DND-41 (cell line): ENCODE measurements around the gene TLNRD1.

Source experiments
- ATAC-seq: fragments of 200-7000 bp; cut with Tn5 transposase; 3 replicates; pipeline ENCODE4 v1.9.1; 2021; ENCODE audit warnings: low read depth; ENCODE audit not compliant: insufficient read depth
- DNase-seq: peaks from one replicate; pipeline ENCODE4 v3.0.0-alpha.2; 2020
- H2AFZ ChIP-seq: 2 replicates; pipeline ENCODE4 v1.6.0; 2012; ENCODE audit warnings: low read depth, low read length
- H3K27ac ChIP-seq: 2 replicates; pipeline ENCODE4 v1.5.1; 2012; ENCODE audit warnings: low read length, inconsistent platforms
- H3K27me3 ChIP-seq: fragments of 200-600 bp; sonication (generic); 2 replicates; pipeline ENCODE4 v1.6.0; 2012; ENCODE audit warnings: low read length, mild to moderate bottlenecking, inconsistent platforms; ENCODE audit not compliant: insufficient read depth, poor library complexity
- H3K36me3 ChIP-seq: 2 replicates; pipeline ENCODE4 v1.5.1; 2012; ENCODE audit warnings: low read length, inconsistent platforms; ENCODE audit not compliant: insufficient read depth
- H3K4me1 ChIP-seq: 2 replicates; pipeline ENCODE4 v1.5.1; 2012; ENCODE audit warnings: mild to moderate bottlenecking, low read length; ENCODE audit not compliant: insufficient read depth
- H3K4me2 ChIP-seq: 2 replicates; pipeline ENCODE4 v1.6.0; 2012; ENCODE audit warnings: mild to moderate bottlenecking, moderate library complexity, low read length, inconsistent platforms; ENCODE audit not compliant: insufficient read depth
- H3K4me3 ChIP-seq, 2 experiments: fragments of 200-600 bp in 1 of 2; shearing (Covaris generic) in 1 of 2; 2 replicates each; pipeline ENCODE4 v1.5.1; 2012 to 2016; ENCODE audit warnings: inconsistent platforms in 2 of 2, low read length in 2 of 2, mild to moderate bottlenecking in 2 of 2, low read depth in 1 of 2, moderate library complexity in 1 of 2
- H3K79me2 ChIP-seq: 2 replicates; pipeline ENCODE4 v1.6.0; 2012; ENCODE audit warnings: low read length, inconsistent platforms; ENCODE audit not compliant: insufficient read depth
- H3K9ac ChIP-seq: 2 replicates; pipeline ENCODE4 v1.6.0; 2012; ENCODE audit warnings: low read depth, mild to moderate bottlenecking, inconsistent platforms, low read length, moderate library complexity
- H3K9me3 ChIP-seq: 2 replicates; pipeline ENCODE4 v1.5.1; 2012; ENCODE audit warnings: low read length, moderate library complexity, mild to moderate bottlenecking, inconsistent platforms; ENCODE audit not compliant: insufficient read depth, severe bottlenecking
- H4K20me1 ChIP-seq: 2 replicates; pipeline ENCODE4 v1.6.0; 2012; ENCODE audit warnings: low read length; ENCODE audit not compliant: insufficient read depth
- CTCF ChIP-seq: IDR thresholded peaks from 2 replicates; pipeline ENCODE4 v1.5.1; 2012; ENCODE audit warnings: borderline replicate concordance, low read length, moderate library complexity, mild to moderate bottlenecking; ENCODE audit not compliant: poor library complexity, severe bottlenecking; ENCODE audit errors: extremely low read depth
- EZH2 ChIP-seq: IDR thresholded peaks from 3 replicates; pipeline ENCODE4 v1.6.1; 2012; ENCODE audit warnings: borderline replicate concordance, low read depth, mild to moderate bottlenecking, moderate library complexity, low read length, inconsistent platforms; ENCODE audit not compliant: severe bottlenecking

TLNRD1 gene

GRCh38 chr15:81018197-81018596 is 17.5 kb downstream of the TLNRD1 start:
- H3K4me1 ChIP-seq, result no peaks in the 10 kb centered on the region
- TF ChIP-seq EZH2 (no peak), CTCF (no peak)
- no peak overlapping the region for H2AFZ ChIP-seq

GRCh38 chr15:81021321-81021720 is 20.6 kb downstream of the TLNRD1 start:
- ATAC-seq (no peak), DNase-seq (no peak)
- Histone ChIP-seq H3K79me2 (no peaks in the 10 kb centered on the region), H3K27ac (no peak overlapping the region), H3K9me3 (no peaks in the 10 kb centered on the region), H3K4me1 (no peaks in the 10 kb centered on the region), H3K9ac (no peak overlapping the region), H4K20me1 (no peaks in the 10 kb centered on the region), H3K4me2 (no peak overlapping the region), H3K27me3 (no peaks in the 10 kb centered on the region), H3K36me3 (no peaks in the 10 kb centered on the region), H2AFZ (no peak overlapping the region), H3K4me3 (no peak overlapping the region)
- TF ChIP-seq EZH2 (no peak), CTCF (no peak)

More at GRCh38 chr15:81018197-81018596, 17.5 kb downstream of the TLNRD1 start:
- DNase-seq (no peak), ATAC-seq (no peak)
- Histone ChIP-seq H3K9ac (no peak overlapping the region), H3K9me3 (no peaks in the 10 kb centered on the region), H3K27me3 (no peaks in the 10 kb centered on the region), H3K4me3 (no peak overlapping the region), H3K4me2 (no peak overlapping the region), H3K36me3 (no peaks in the 10 kb centered on the region), H3K79me2 (no peaks in the 10 kb centered on the region), H4K20me1 (no peaks in the 10 kb centered on the region), H3K27ac (no peak overlapping the region)

GRCh38 chr15:81023483-81024264 is 23.0 kb downstream of the TLNRD1 start:
- no peaks in the 10 kb centered on the region for H3K9me3 ChIP-seq
- DNase-seq (no peak), ATAC-seq (no peak)
- no peak overlapping the region for H3K27ac ChIP-seq
- H3K79me2 ChIP-seq, result no peaks in the 10 kb centered on the region
- no peaks in the 10 kb centered on the region for H3K27me3 ChIP-seq
- H2AFZ ChIP-seq, result no peak overlapping the region
- H4K20me1 ChIP-seq, result no peaks in the 10 kb centered on the region
- H3K4me2 ChIP-seq, result no peak overlapping the region
- H3K36me3 ChIP-seq, result no peaks in the 10 kb centered on the region
- H3K9ac ChIP-seq, result no peak overlapping the region
- H3K4me1 ChIP-seq, result no peaks in the 10 kb centered on the region
- TF ChIP-seq EZH2 (no peak), CTCF (no peak)
- no peak overlapping the region for H3K4me3 ChIP-seq

GRCh38 chr15:81024265-81024872 is 23.6 kb downstream of the TLNRD1 start:
- no peak overlapping the region for H2AFZ ChIP-seq
- TF ChIP-seq CTCF (no peak), EZH2 (no peak)
- no peaks in the 10 kb centered on the region for H3K27me3 ChIP-seq
- no peaks in the 10 kb centered on the region for H3K79me2 ChIP-seq
- no peak overlapping the region for H3K4me3 ChIP-seq
- ATAC-seq (no peak), DNase-seq (no peak)
- no peaks in the 10 kb centered on the region for H3K4me1 ChIP-seq
- no peak overlapping the region for H3K4me2 ChIP-seq
- H3K27ac ChIP-seq, result no peak overlapping the region
- no peaks in the 10 kb centered on the region for H4K20me1 ChIP-seq
- H3K9me3 ChIP-seq, result no peaks in the 10 kb centered on the region
- H3K9ac ChIP-seq, result no peak overlapping the region
- no peaks in the 10 kb centered on the region for H3K36me3 ChIP-seq
